BE2C (cell line): ENCODE measurements around the gene CXCL17.
"Not testable (repeated sequence)": the region's sequence is repeated elsewhere in the genome, so short reads cannot be mapped to it uniquely, and the experiment has no call there.

Source experiments
- DNase-seq: peaks from one replicate; pipeline ENCODE4 v3.0.0-alpha.2; 2020
- H3K27me3 ChIP-seq: fragments of 250-450 bp; sonication (Bioruptor Pico); 2 replicates; pipeline ENCODE4 v1.5.1; 2020; ENCODE audit warnings: mild to moderate bottlenecking
- H3K36me3 ChIP-seq: fragments of 250-450 bp; sonication (Bioruptor Pico); 2 replicates; pipeline ENCODE4 v1.5.1; 2020; ENCODE audit warnings: mild to moderate bottlenecking
- H3K4me1 ChIP-seq: fragments of 250-450 bp; sonication (Bioruptor Pico); 2 replicates; pipeline ENCODE4 v1.5.1; 2020
- H3K4me3 ChIP-seq: 2 replicates; pipeline ENCODE4 v1.5.1; 2011; ENCODE audit warnings: low read depth, low read length
- H3K9me3 ChIP-seq: fragments of 250-450 bp; sonication (Bioruptor Pico); 2 replicates; pipeline ENCODE4 v1.5.1; 2020
- CTCF ChIP-seq: IDR thresholded peaks from 2 replicates; pipeline ENCODE4 v1.5.1; 2012; ENCODE audit warnings: mild to moderate bottlenecking, low read depth, low read length

CXCL17 gene

DNA sequence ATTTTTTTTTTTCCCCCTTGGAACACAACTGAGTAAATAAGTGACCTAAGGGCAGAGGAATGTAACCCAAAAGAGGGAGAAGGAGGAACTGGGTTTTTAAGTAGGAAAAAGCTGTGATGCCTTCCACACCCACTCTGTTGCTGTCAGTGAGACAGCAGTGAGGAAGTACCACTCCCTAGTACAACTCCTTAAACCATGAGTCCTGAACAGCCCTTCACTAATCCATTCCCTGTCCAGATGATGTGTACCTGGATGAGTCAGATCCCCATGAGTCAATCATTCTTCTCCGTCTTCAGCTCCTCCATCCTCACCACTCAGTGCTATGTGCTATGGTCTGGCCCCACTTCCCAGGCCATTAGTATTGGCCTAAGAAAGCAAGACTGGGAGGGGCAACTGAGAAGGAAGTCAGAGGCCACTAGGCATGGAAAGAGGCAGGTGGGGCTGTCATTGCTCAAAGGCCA lies 12.9 kb upstream of the CXCL17 start:
- peaks cover 48% of the 10 kb centered on the region for H3K27me3 ChIP-seq
- H3K36me3 ChIP-seq, result no peaks in the 10 kb centered on the region
- no peak for DNase-seq
- TF ChIP-seq CTCF, result no peak
- no peaks in the 10 kb centered on the region for H3K9me3 ChIP-seq
- no peaks in the 10 kb centered on the region for H3K4me1 ChIP-seq
- no peak overlapping the region for H3K4me3 ChIP-seq

DNA sequence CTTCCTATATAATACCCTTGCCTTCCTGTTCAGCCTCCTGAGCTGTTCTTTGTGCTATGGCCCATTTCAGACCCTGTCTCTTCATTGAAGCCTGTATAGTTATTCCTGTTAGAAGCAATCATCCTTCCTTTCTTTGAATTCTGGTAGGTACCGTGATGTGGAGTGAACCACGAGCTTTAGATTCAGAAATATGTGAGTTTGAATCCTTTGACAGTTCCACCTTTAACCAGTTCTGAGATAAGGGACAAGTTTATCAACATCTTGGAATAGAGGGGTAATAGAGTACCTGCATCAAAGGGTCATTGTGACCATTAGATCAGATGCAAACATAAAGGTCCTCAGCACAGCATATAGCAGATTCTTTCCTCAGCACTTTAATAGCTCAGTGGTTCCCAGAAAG lies 12.3 kb upstream of the CXCL17 start:
- no peak for TF ChIP-seq CTCF
- DNase-seq, result no peak
- H3K4me1 ChIP-seq, result 0 out of 2 replicates have a peak, but pooled peaks cover 2% of the 10 kb centered on the region

GRCh38 chr19:42452590-42452989 lies 9.8 kb upstream of the CXCL17 start:
- H3K4me3 ChIP-seq, result no peak overlapping the region
- TF ChIP-seq CTCF, result no peak
- 0 out of 2 replicates have a peak, but pooled peaks cover 2% of the 10 kb centered on the region for H3K4me1 ChIP-seq
- no peak for DNase-seq
- H3K36me3 ChIP-seq, result no peaks in the 10 kb centered on the region
- no peaks in the 10 kb centered on the region for H3K9me3 ChIP-seq
- peaks cover 48% of the 10 kb centered on the region for H3K27me3 ChIP-seq

More for the DNA sequence above, 12.3 kb upstream of the CXCL17 start:
- Histone ChIP-seq H3K27me3 (peaks cover 48% of the 10 kb centered on the region), H3K36me3 (no peaks in the 10 kb centered on the region), H3K9me3 (no peaks in the 10 kb centered on the region), H3K4me3 (no peak overlapping the region)

DNA sequence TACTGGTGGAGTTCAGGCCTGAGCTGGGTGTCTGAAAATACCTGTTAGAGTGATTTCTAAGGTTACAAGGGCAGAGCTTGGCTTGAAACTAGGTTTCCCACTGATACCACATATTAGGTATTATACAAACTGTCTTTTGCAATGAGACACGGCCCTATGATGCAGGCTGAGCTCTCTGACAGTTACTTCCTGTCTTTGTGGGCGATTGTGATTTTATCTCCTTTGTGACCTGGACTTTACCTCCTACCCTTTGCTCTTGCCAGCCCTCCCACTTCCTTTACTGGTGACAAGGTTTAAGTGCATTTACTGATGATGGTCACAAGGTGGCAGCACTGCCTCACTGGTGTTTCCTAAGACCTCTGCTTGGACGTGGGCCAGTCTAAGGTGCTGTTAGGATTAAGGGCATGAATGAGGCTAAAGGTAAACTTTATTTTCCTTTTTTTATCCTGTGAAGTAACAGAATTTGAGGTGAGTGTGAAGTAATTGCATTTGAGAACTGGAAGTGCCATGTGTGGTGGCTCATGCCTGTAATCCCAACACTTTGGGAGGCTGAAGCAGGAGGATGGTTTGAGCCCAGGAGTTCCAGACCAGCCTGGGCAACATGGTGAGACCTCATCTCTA lies 7.7 kb upstream of the CXCL17 start:
- peak; percentile 75 for DNase-seq
- H3K36me3 ChIP-seq, result no peaks in the 10 kb centered on the region
- H3K4me3 ChIP-seq, result no peak overlapping the region
- H3K9me3 ChIP-seq, result no peaks in the 10 kb centered on the region
- TF ChIP-seq CTCF, result peak; percentile 89
- H3K4me1 ChIP-seq, result 0 out of 2 replicates have a peak, but pooled peaks cover 2% of the 10 kb centered on the region
- H3K27me3 ChIP-seq, result peaks cover 40% of the 10 kb centered on the region

GRCh38 chr19:42448306-42448705 lies 5.6 kb upstream of the CXCL17 start:
- not testable (repeated sequence) for H3K9me3 ChIP-seq, DNase-seq, H3K4me3 ChIP-seq, H3K4me1 ChIP-seq, H3K36me3 ChIP-seq
- H3K27me3 ChIP-seq, result peaks cover 23% of the 10 kb centered on the region

GRCh38 chr19:42445948-42446347 lies 3.2 kb upstream of the CXCL17 start:
- Histone ChIP-seq H3K27me3 (peaks cover 19% of the 10 kb centered on the region; the same call in 1 of the 2 replicates), H3K9me3 (no peaks in the 10 kb centered on the region), H3K36me3 (no peaks in the 10 kb centered on the region), H3K4me1 (0 out of 2 replicates have a peak, but pooled peaks cover 2% of the 10 kb centered on the region), H3K4me3 (no peak overlapping the region)
- no peak for DNase-seq
- TF ChIP-seq CTCF, result no peak
